BJ (cell line): ENCODE data around the gene KCNJ15. TPM values are rescaled to one million over a fixed set of nuclear protein-coding genes. Genes with fewer than 3 reads are reported as not detected.
"Not testable (repeated sequence)": the region's sequence is repeated elsewhere in the genome, so short reads cannot be mapped to it uniquely, and the experiment has no call there.

Experiments
- CTCF ChIA-PET: fragments of 350-600 bp; formaldehyde crosslinking; extraction: SDS; loops from one replicate; lab custom pipeline; 2021; ENCODE audit warnings: antibody characterized with exemption, inconsistent platforms; lab: Yijun Ruan, JAX
- POLR2A ChIA-PET: fragments of 300-600 bp; sonication (Branson Sonifier 250); formaldehyde crosslinking; extraction: SDS; loops from one replicate; lab custom pipeline; 2021; ENCODE audit warnings: antibody characterized with exemption; lab: Charles Lee
- DNase-seq: peaks from one replicate; pipeline ENCODE4 v3.0.0-alpha.2; 2011; ENCODE audit warnings: low read depth
- H3K27me3 ChIP-seq: 2 replicates; pipeline ENCODE4 v1.6.0; 2011; ENCODE audit warnings: low read length; ENCODE audit not compliant: control insufficient read depth, insufficient read depth
- H3K36me3 ChIP-seq: 2 replicates; pipeline ENCODE4 v1.5.1; 2011; ENCODE audit warnings: low read length; ENCODE audit not compliant: control insufficient read depth, insufficient read depth
- H3K4me3 ChIP-seq: 2 replicates; pipeline ENCODE4 v1.5.1; 2011; ENCODE audit warnings: low read depth, mild to moderate bottlenecking, control low read depth, low read length
- CTCF ChIP-seq: IDR thresholded peaks from 2 replicates; pipeline ENCODE4 v1.5.1; 2011; ENCODE audit warnings: low read depth, mild to moderate bottlenecking, control low read depth, inconsistent platforms, low read length, moderate library complexity; ENCODE audit not compliant: insufficient read depth
- polyA plus RNA-seq: library from polyadenylated mRNA; depleted of rRNA; stranded (reverse); fragments of >200 nt; gene quantifications from 2 replicates; pipeline ENCODE4 v1.2.3, GENCODE V29; 2011

KCNJ15 gene
- polyA plus RNA-seq, 1 experiment = 0.02 TPM

GRCh38 chr21:38228537-38228936 is 28.3 kb upstream of the KCNJ15 start:
- CTCF ChIA-PET = no interaction called here
- Histone ChIP-seq H3K4me3 (no peak overlapping the region), H3K36me3 (no peaks in the 10 kb centered on the region), H3K27me3 (no peaks in the 10 kb centered on the region)
- POLR2A ChIA-PET = no interaction called here
- no peak for DNase-seq
- no peak for TF ChIP-seq CTCF

GRCh38 chr21:38229260-38229877 is 27.4 kb upstream of the KCNJ15 start:
- Histone ChIP-seq H3K36me3 (no peaks in the 10 kb centered on the region), H3K4me3 (no peak overlapping the region), H3K27me3 (no peaks in the 10 kb centered on the region)
- ChIA-PET CTCF (no interaction called here), POLR2A (no interaction called here)
- TF ChIP-seq CTCF = no peak
- no peak for DNase-seq

- H3K27me3 ChIP-seq = no peaks in the 10 kb centered on the region
- no peak for DNase-seq
- CTCF ChIA-PET = interaction anchor here (0.9 to 7.2 kb wide), 6 partner anchors 8 to 117 kb away, joined by 3 to 42 read pairs (median 4); no protein-coding TSS in a partner anchor
- no peak overlapping the region for H3K4me3 ChIP-seq
- no peaks in the 10 kb centered on the region for H3K36me3 ChIP-seq
- POLR2A ChIA-PET = no interaction called here
- no peak for TF ChIP-seq CTCF
Observed at GRCh38 chr21:38234395-38235142, 22.2 kb upstream of the KCNJ15 start.

- CTCF ChIA-PET = interaction anchor here (1.2 to 7.2 kb wide), 7 partner anchors 9 to 117 kb away, joined by 3 to 42 read pairs (median 5); no protein-coding TSS in a partner anchor
Observed at GRCh38 chr21:38235251-38235650, 21.5 kb upstream of the KCNJ15 start.

GRCh38 chr21:38236232-38236631 is 20.6 kb upstream of the KCNJ15 start:
- no peak for DNase-seq
- POLR2A ChIA-PET = no interaction called here
- H3K4me3 ChIP-seq = no peak overlapping the region
- CTCF ChIA-PET = interaction anchor here (1.3 to 7.2 kb wide), 6 partner anchors 10 to 116 kb away, joined by 3 to 42 read pairs (median 5); no protein-coding TSS in a partner anchor
- no peaks in the 10 kb centered on the region for H3K27me3 ChIP-seq
- H3K36me3 ChIP-seq = no peaks in the 10 kb centered on the region
- peak; percentile 37 for TF ChIP-seq CTCF

More at GRCh38 chr21:38235251-38235650, 21.5 kb upstream of the KCNJ15 start:
- DNase-seq, H3K27me3 ChIP-seq, H3K4me3 ChIP-seq, POLR2A ChIA-PET, H3K36me3 ChIP-seq: not testable (repeated sequence)
